ENCODE results near the gene FBXL20.

DNA sequence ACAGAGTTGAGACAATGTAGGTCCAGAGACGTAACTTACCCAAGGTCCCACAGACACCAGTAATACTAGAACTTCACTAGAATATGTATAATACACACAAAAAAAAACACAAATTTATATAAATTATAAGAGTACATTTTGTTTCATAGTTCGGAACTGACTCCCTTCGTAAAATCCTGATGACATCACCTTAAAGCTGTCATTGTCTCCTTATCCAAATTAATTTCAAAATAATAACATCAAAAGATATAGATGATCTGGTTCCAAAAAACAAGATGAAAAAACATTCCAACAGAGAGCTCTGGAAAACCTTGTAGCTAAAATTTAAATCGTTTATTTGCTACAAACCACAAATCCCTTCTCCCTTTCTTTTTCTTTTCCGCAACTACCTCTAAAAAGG lies 10.0 kb downstream of the FBXL20 start:
- TF ChIP-seq CTCF (conservative IDR thresholded peaks at IDR 0.05): no peak
- TF ChIP-seq EZH2 (IDR thresholded peaks at IDR 0.05; ENCODE audit: low read depth): no peak
